IPS-18a (cell line): ENCODE data around the gene SPAG16.

Experiments used
- H3K27ac ChIP-seq: one replicate; pipeline ENCODE4 v1.5.1; 2013; ENCODE audit warnings: low read length
- H3K27me3 ChIP-seq: one replicate; pipeline ENCODE4 v1.6.1; 2013; ENCODE audit warnings: mild to moderate bottlenecking, low read length; ENCODE audit not compliant: control insufficient read depth, insufficient read depth
- H3K36me3 ChIP-seq: one replicate; pipeline ENCODE4 v1.6.1; 2013; ENCODE audit warnings: low read depth, low read length; ENCODE audit not compliant: control insufficient read depth
- H3K4me1 ChIP-seq: one replicate; pipeline ENCODE4 v1.6.1; 2013; ENCODE audit warnings: low read depth, low read length; ENCODE audit not compliant: control insufficient read depth
- H3K4me3 ChIP-seq: one replicate; pipeline ENCODE4 v1.5.1; 2013; ENCODE audit warnings: low read length
- H3K9ac ChIP-seq: one replicate; pipeline ENCODE4 v1.6.1; 2013; ENCODE audit warnings: mild to moderate bottlenecking, low read length, moderate library complexity
- H3K9me3 ChIP-seq: one replicate; pipeline ENCODE4 v1.6.1; 2013; ENCODE audit warnings: low read depth, low read length; ENCODE audit not compliant: control insufficient read depth

SPAG16 gene

DNA sequence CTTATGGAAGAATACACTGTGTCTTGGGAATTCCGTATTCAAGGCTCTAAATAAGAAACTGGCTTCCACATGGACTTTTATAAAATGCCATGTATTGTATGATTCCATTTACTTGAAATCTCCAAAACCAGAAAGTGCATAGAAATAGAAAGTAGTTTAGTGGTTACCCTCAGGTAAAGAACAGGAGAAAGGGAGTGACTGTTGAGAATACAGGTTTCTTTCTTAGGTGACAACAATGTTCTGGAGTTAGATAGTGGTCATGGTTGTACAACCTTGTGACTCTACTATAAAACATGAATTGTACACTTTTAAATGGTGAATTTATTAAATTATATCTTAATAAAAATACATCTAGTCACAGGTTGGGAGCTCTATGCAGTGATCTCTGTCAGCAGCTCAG lies 481.8 kb downstream of the SPAG16 start:
- no peak overlapping the region for H3K4me3 ChIP-seq
- no peak overlapping the region for H3K27ac ChIP-seq
- no peaks in the 10 kb centered on the region for H3K4me1 ChIP-seq

GRCh38 chr2:213766465-213766901 lies 482.2 kb downstream of the SPAG16 start:
- no peaks in the 10 kb centered on the region for H3K36me3 ChIP-seq
- no peaks in the 10 kb centered on the region for H3K4me1 ChIP-seq
- no peaks in the 10 kb centered on the region for H3K9me3 ChIP-seq
- H3K27ac ChIP-seq: no peak overlapping the region
- no peaks in the 10 kb centered on the region for H3K27me3 ChIP-seq
- no peak overlapping the region for H3K9ac ChIP-seq
- no peak overlapping the region for H3K4me3 ChIP-seq

More for the DNA sequence above, 481.8 kb downstream of the SPAG16 start:
- no peaks in the 10 kb centered on the region for H3K9me3 ChIP-seq
- H3K9ac ChIP-seq: no peak overlapping the region
- H3K27me3 ChIP-seq: no peaks in the 10 kb centered on the region
- H3K36me3 ChIP-seq: no peaks in the 10 kb centered on the region

- H3K36me3 ChIP-seq: no peaks in the 10 kb centered on the region
- no peaks in the 10 kb centered on the region for H3K27me3 ChIP-seq
- H3K9ac ChIP-seq: no peak overlapping the region
- H3K4me3 ChIP-seq: no peak overlapping the region
- H3K9me3 ChIP-seq: no peaks in the 10 kb centered on the region
- H3K27ac ChIP-seq: no peak overlapping the region
- no peaks in the 10 kb centered on the region for H3K4me1 ChIP-seq
Measured at GRCh38 chr2:213787869-213788268, 503.6 kb downstream of the SPAG16 start.

- Histone ChIP-seq H3K4me1 (no peaks in the 10 kb centered on the region), H3K27me3 (no peaks in the 10 kb centered on the region), H3K9ac (no peak overlapping the region), H3K4me3 (no peak overlapping the region), H3K36me3 (no peaks in the 10 kb centered on the region), H3K9me3 (no peaks in the 10 kb centered on the region), H3K27ac (no peak overlapping the region)
Measured at GRCh38 chr2:213789940-213790339, 505.7 kb downstream of the SPAG16 start.

- Histone ChIP-seq H3K9me3 (no peaks in the 10 kb centered on the region), H3K27ac (no peak overlapping the region), H3K4me1 (no peaks in the 10 kb centered on the region), H3K9ac (no peak overlapping the region), H3K4me3 (no peak overlapping the region), H3K36me3 (no peaks in the 10 kb centered on the region), H3K27me3 (no peaks in the 10 kb centered on the region)
Measured at GRCh38 chr2:213792045-213792444, 507.8 kb downstream of the SPAG16 start.

DNA sequence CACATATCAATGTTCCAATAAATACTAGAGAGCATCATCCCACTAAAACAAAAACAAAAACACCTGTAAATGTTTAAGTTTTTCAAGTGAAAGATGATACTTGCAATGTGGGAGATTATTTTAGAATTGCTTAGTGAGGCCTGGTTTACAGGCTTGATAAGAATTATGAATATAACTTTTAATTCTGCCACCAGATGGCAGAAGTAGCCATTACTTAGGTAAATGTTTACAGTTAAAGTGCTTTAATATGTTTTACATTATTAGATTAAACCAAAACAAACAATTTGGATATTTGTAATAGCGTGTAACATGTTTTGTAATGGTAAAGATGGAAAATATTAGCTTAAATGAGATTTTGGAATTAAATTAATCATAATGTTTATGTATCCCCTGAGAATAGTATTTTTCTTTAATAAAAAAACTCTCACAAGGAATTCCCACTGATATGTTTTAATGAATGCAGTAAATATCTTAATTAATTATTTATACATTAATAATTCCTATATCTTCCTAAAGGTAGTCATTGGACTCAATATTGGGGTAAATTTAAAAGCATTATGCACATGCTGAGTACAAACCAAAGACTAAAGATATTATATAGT lies 522.0 kb downstream of the SPAG16 start:
- Histone ChIP-seq H3K4me1 (no peaks in the 10 kb centered on the region), H3K9me3 (no peaks in the 10 kb centered on the region)

DNA sequence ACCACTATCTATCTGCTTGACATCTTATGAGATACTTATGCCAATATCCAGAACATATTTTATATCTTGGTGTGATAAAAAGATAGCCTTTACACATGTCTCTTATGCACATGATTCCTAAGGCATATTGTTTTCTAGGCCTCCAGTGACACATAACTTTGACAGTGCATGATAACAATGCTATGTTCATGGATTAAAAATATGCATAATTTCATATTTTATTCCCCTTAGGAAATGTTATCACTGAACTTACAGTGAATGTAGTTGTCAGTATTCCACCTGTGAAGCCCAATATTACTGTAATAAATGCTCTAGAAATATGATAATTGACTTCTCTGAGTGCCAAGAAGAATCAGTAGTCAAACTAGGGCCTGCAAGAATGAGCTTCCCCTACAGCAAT lies 532.3 kb downstream of the SPAG16 start:
- H3K27ac ChIP-seq: no peak overlapping the region
- no peaks in the 10 kb centered on the region for H3K27me3 ChIP-seq
- H3K9ac ChIP-seq: no peak overlapping the region
- H3K4me3 ChIP-seq: no peak overlapping the region
- no peaks in the 10 kb centered on the region for H3K36me3 ChIP-seq
- no peaks in the 10 kb centered on the region for H3K4me1 ChIP-seq
- no peaks in the 10 kb centered on the region for H3K9me3 ChIP-seq

More for the DNA sequence above, 522.0 kb downstream of the SPAG16 start:
- Histone ChIP-seq H3K27ac (no peak overlapping the region), H3K27me3 (no peaks in the 10 kb centered on the region), H3K36me3 (no peaks in the 10 kb centered on the region), H3K9ac (no peak overlapping the region), H3K4me3 (no peak overlapping the region)

DNA sequence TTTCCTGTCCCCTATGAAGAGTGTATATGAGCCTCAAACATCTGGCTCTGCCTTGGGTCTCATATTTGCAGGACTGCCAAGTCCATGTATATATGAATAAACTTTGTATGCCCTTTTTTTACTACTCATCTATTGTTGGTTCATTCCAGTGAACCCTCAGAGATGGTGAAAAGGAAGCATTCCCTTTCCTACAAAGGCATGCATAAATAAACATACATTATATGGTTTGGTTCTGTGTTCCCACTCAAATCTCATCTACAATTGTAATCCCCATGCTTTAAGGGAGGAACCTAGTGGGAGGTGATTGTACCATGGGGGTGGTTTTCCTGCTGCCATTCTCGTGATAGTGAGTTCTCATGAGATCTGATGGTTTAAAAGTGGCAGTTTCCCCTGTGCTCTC lies 534.2 kb downstream of the SPAG16 start:
- Histone ChIP-seq H3K27me3 (no peaks in the 10 kb centered on the region), H3K27ac (no peak overlapping the region), H3K4me3 (no peak overlapping the region), H3K36me3 (no peaks in the 10 kb centered on the region), H3K4me1 (no peaks in the 10 kb centered on the region), H3K9me3 (no peaks in the 10 kb centered on the region), H3K9ac (no peak overlapping the region)

GRCh38 chr2:213834331-213834730 lies 550.1 kb downstream of the SPAG16 start:
- no peak overlapping the region for H3K27ac ChIP-seq
- no peak overlapping the region for H3K4me3 ChIP-seq
- H3K36me3 ChIP-seq: no peaks in the 10 kb centered on the region
- H3K9me3 ChIP-seq: no peaks in the 10 kb centered on the region
- H3K9ac ChIP-seq: no peak overlapping the region
- H3K4me1 ChIP-seq: no peaks in the 10 kb centered on the region
- H3K27me3 ChIP-seq: no peaks in the 10 kb centered on the region

DNA sequence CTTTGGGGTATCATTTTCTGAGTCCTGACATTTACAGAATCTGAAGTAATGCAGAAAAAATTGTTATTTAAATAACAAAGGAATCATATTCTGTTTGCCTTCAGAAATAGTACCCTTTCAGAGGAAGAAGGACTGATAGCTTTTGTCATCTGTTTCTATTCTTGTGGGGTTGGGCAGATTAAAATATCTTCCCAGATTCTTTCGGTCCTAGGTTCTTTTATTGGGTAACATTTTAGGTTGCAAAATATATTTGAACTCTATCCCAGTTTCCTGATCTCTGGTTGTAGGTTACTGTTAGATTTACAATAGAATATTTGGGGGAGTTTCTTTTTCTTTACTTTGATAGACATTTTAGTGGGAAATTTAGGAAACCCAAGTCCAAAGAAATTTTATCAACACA lies 550.5 kb downstream of the SPAG16 start:
- Histone ChIP-seq H3K9ac (no peak overlapping the region), H3K36me3 (no peaks in the 10 kb centered on the region), H3K27me3 (no peaks in the 10 kb centered on the region), H3K9me3 (no peaks in the 10 kb centered on the region), H3K4me3 (no peak overlapping the region), H3K27ac (no peak overlapping the region), H3K4me1 (no peaks in the 10 kb centered on the region)

DNA sequence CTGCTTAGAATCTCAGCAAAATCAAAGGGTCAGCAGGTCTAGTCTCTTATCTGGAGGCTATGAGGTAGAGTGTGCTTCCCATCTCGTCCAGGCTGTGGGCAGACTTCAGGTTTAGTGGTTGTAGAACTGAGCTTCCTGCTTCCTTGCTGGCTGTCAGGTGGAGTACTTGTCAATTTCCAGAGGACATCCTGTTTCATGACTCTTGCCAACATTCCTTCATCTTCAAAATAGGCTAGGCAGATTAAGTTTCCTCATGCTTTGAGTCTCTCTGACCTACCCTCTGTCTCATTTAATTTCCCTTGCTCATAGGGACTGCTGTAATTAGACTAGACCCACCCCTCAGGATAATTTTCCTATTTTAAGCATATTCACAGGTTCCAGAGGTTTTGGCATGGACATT lies 562.6 kb downstream of the SPAG16 start:
- Histone ChIP-seq H3K27me3 (no peaks in the 10 kb centered on the region), H3K4me1 (no peaks in the 10 kb centered on the region), H3K4me3 (no peak overlapping the region), H3K27ac (no peak overlapping the region), H3K9me3 (no peaks in the 10 kb centered on the region), H3K9ac (no peak overlapping the region), H3K36me3 (no peaks in the 10 kb centered on the region)

DNA sequence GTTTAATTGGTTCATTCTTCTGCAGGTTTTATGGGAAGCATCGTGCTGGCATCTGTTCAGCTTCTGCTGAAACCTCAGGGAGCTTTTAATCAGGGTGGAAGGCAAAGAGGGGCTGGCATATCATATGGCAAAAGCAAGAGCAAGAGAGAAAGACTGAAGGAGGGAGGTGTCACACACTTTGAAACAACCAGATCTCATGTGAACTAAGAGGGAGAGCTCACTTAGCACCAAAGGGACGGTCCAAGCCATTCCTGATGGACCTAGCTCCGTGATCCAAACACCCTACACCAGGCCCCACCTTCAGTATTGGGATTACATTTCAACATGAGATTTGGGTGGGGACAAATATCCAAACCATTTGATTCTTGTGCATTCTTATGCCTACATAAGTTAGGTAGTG lies 563.1 kb downstream of the SPAG16 start:
- H3K27ac ChIP-seq: no peak overlapping the region
- H3K36me3 ChIP-seq: no peaks in the 10 kb centered on the region
- H3K27me3 ChIP-seq: no peaks in the 10 kb centered on the region
- no peak overlapping the region for H3K9ac ChIP-seq
- H3K4me3 ChIP-seq: no peak overlapping the region
- H3K9me3 ChIP-seq: no peaks in the 10 kb centered on the region
- H3K4me1 ChIP-seq: no peaks in the 10 kb centered on the region
